ENCODE results near the gene CYREN. TPM values are rescaled to one million over a fixed set of nuclear protein-coding genes. Genes with fewer than 3 reads are reported as not detected.

Gene CYREN
- total RNA-seq, 2 experiments from 2014 or later, result 36.7 to 39.0 TPM

- no peak for DNase-seq
- CTCF ChIA-PET, result interaction anchor here (0.6 to 5.9 kb wide), 4 partner anchors 8 to 522 kb away, joined by 3 to 23 read pairs (median 9); partner anchors contain the start of gene TMEM140
- intact Hi-C loops (cut with micrococcal nuclease), result loop anchor here (1.0 to 5.0 kb wide), 3 partner anchors 8 to 704 kb away; partner anchors contain the start of genes AKR1B1 and TMEM140
- Mint-ChIP-seq H3K27ac (peak overlapping the region; percentile 90), H3K4me3 (no peak overlapping the region), H3K9me3 (peaks cover 23% of the 10 kb centered on the region), H3K27me3 (ENCODE audit: low read depth) (no peaks in the 10 kb centered on the region), H3K36me3 (ENCODE audit: low read depth) (peaks cover 72% of the 10 kb centered on the region), H3K4me1 (ENCODE audit: low read depth) (peaks cover 34% of the 10 kb centered on the region)
Measured at GRCh38 chr7:135160858-135161653, 9.5 kb downstream of the CYREN start.

- intact Hi-C loops (cut with micrococcal nuclease), result loop anchor here (1.0 to 5.0 kb wide), 3 partner anchors 9 to 703 kb away; partner anchors contain the start of genes AKR1B1 and TMEM140
- H3K9me3 Mint-ChIP-seq, result peaks cover 29% of the 10 kb centered on the region
- H3K4me1 Mint-ChIP-seq (ENCODE audit: low read depth), result peaks cover 34% of the 10 kb centered on the region
- DNase-seq, result peak; percentile 34
- H3K27me3 Mint-ChIP-seq (ENCODE audit: low read depth), result no peaks in the 10 kb centered on the region
- H3K27ac Mint-ChIP-seq, result peak overlapping the region; percentile 90
- CTCF ChIA-PET, result interaction anchor here (0.6 to 5.9 kb wide), 4 partner anchors 9 to 521 kb away, joined by 3 to 23 read pairs (median 8); partner anchors contain the start of gene TMEM140
- H3K4me3 Mint-ChIP-seq, result no peak overlapping the region
- H3K36me3 Mint-ChIP-seq (ENCODE audit: low read depth), result peaks cover 74% of the 10 kb centered on the region
Measured at GRCh38 chr7:135160098-135160857, 10.2 kb downstream of the CYREN start.

- Mint-ChIP-seq H3K4me1 (ENCODE audit: low read depth) (peaks cover 37% of the 10 kb centered on the region), H3K4me3 (no peak overlapping the region), H3K27me3 (ENCODE audit: low read depth) (no peaks in the 10 kb centered on the region), H3K36me3 (ENCODE audit: low read depth) (peaks cover 74% of the 10 kb centered on the region), H3K9me3 (peaks cover 37% of the 10 kb centered on the region), H3K27ac (peak overlapping the region; percentile 90)
- intact Hi-C loops (cut with micrococcal nuclease), result loop anchor here (1.0 to 5.0 kb wide), 3 partner anchors 10 to 702 kb away; partner anchors contain the start of genes AKR1B1 and TMEM140
- CTCF ChIA-PET, result interaction anchor here (0.6 to 5.9 kb wide), 4 partner anchors 10 to 173 kb away, joined by 3 to 23 read pairs (median 8); partner anchors contain the start of genes AGBL3 and TMEM140
- no peak for DNase-seq
Measured at GRCh38 chr7:135159359-135160085, 11.0 kb downstream of the CYREN start.

DNA sequence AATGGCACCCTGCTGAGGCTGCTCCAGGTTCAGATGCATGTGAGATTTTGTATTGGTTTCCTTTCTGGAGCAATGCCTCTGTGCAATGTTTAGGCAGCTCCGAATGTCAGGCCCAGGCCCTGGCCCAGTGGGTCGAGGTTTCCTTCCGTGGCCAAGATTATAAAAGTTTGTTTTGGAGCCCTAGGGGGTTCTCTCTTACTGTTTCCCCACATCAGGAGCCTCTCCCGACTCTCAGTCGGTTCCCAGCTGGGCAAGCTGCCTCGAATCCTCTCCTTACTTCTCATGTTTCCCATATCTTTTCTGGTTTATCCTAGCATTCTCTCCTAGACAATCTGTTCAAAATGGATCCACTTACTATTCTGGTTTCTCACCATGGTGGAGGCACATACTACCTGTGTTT, 11.6 kb downstream of the CYREN start:
- no peak overlapping the region for H3K4me3 Mint-ChIP-seq
- H3K27ac Mint-ChIP-seq, result peak overlapping the region; percentile 90
- intact Hi-C loops (cut with micrococcal nuclease), result no loop called here
- peaks cover 41% of the 10 kb centered on the region for H3K4me1 Mint-ChIP-seq (ENCODE audit: low read depth)
- H3K36me3 Mint-ChIP-seq (ENCODE audit: low read depth), result peaks cover 75% of the 10 kb centered on the region
- CTCF ChIA-PET, result interaction anchor here (0.9 to 5.9 kb wide), 2 partner anchors 11 to 173 kb away, joined by 3 to 23 read pairs; partner anchors contain the start of genes AGBL3 and TMEM140
- H3K27me3 Mint-ChIP-seq (ENCODE audit: low read depth), result no peaks in the 10 kb centered on the region
- peaks cover 43% of the 10 kb centered on the region for H3K9me3 Mint-ChIP-seq
- no peak for DNase-seq

DNA sequence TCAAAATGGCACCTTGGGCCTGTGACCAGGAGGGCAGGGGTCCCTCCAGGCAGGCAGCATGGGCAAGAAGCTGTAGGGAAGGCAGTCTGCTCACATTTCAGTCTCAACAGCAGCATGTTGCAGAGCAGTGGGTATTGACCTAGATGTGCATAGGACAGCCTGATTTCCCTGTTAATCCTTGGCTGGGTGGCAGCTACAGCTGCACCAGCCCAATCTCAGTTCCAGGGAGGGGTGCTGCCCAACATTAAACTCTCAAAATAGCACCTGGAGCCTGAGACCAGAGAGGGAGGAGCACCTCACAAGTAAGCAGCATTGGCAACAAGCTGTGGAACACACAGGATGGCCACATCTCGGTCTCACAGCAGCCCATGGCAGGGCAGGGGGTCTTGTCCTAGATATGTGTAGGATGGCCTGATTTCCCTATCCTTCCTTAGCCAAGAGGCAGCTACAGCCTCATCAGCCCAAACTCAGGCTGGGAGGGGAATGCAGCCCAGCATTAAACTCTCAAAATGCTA, 12.3 kb downstream of the CYREN start:
- Mint-ChIP-seq H3K4me3 (no peak overlapping the region), H3K27me3 (ENCODE audit: low read depth) (no peaks in the 10 kb centered on the region), H3K4me1 (ENCODE audit: low read depth) (peaks cover 44% of the 10 kb centered on the region), H3K9me3 (peaks cover 47% of the 10 kb centered on the region), H3K36me3 (ENCODE audit: low read depth) (peaks cover 79% of the 10 kb centered on the region), H3K27ac (no peak overlapping the region)
- CTCF ChIA-PET, result interaction anchor here (5.9 kb wide), 1 partner anchor 10 kb away, joined by 23 read pairs; the partner anchor contains the start of gene TMEM140
- no peak for DNase-seq
- intact Hi-C loops (cut with micrococcal nuclease), result no loop called here

GRCh38 chr7:135156290-135156689, 14.2 kb downstream of the CYREN start:
- H3K27ac Mint-ChIP-seq, result no peak overlapping the region
- H3K4me1 Mint-ChIP-seq (ENCODE audit: low read depth), result peaks cover 41% of the 10 kb centered on the region
- no peaks in the 10 kb centered on the region for H3K27me3 Mint-ChIP-seq (ENCODE audit: low read depth)
- peaks cover 74% of the 10 kb centered on the region for H3K36me3 Mint-ChIP-seq (ENCODE audit: low read depth)
- no peak overlapping the region for H3K4me3 Mint-ChIP-seq
- peaks cover 40% of the 10 kb centered on the region for H3K9me3 Mint-ChIP-seq
- DNase-seq, result no peak
- intact Hi-C loops (cut with micrococcal nuclease), result no loop called here
- CTCF ChIA-PET, result interaction anchor here (0.7 kb wide), 1 partner anchor 724 kb away, joined by 3 read pairs; no protein-coding TSS in a partner anchor

DNA sequence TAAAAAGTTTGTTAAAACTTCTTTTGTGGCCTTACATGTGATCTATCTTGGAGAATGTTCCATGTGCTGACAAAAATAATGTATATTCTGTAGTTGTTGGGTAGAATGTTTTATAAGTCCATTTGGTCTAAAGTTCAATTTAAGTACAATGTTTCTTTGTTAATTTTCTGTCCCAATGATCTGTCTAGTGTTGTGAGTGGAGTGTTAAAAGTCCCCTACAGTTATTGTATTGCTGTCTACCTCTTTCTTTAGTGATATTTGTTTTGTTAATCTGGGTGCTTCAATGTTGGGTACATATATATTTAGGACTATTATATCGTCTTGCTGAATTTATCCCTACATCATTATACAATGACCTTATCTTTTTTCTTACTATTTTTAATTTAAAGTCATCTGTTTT, 15.8 kb downstream of the CYREN start:
- CTCF ChIA-PET, result no interaction called here
- Mint-ChIP-seq H3K36me3 (ENCODE audit: low read depth) (peaks cover 73% of the 10 kb centered on the region), H3K4me1 (ENCODE audit: low read depth) (peaks cover 41% of the 10 kb centered on the region), H3K9me3 (peaks cover 40% of the 10 kb centered on the region), H3K27me3 (ENCODE audit: low read depth) (no peaks in the 10 kb centered on the region), H3K27ac (no peak overlapping the region), H3K4me3 (no peak overlapping the region)
- intact Hi-C loops (cut with micrococcal nuclease), result no loop called here
- no peak for DNase-seq

GRCh38 chr7:135152442-135152841, 18.1 kb downstream of the CYREN start:
- H3K36me3 Mint-ChIP-seq (ENCODE audit: low read depth), result peaks cover 64% of the 10 kb centered on the region
- intact Hi-C loops (cut with micrococcal nuclease), result no loop called here
- no peak overlapping the region for H3K27ac Mint-ChIP-seq
- H3K4me1 Mint-ChIP-seq (ENCODE audit: low read depth), result peaks cover 42% of the 10 kb centered on the region
- peaks cover 40% of the 10 kb centered on the region for H3K9me3 Mint-ChIP-seq
- H3K4me3 Mint-ChIP-seq, result no peak overlapping the region
- CTCF ChIA-PET, result no interaction called here
- DNase-seq, result no peak
- H3K27me3 Mint-ChIP-seq (ENCODE audit: low read depth), result no peaks in the 10 kb centered on the region

DNA sequence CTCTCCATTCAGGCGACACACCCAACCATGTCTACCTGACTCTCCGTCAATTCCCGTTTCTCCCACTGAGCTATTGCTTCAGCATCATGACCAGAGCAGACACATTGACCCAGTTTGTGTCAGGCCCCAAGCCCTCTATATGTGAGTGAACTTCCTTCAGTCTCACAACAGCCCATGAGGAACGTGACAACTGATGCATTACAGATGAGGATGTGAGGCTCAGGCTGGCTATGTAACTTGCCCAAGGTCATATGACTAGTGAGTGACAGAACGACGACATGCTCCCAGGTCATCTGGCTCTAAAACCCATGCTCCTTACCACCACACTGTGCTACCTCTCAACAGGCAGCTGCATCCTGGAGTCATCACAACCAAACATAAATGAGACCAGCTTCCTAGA, 19.0 kb downstream of the CYREN start:
- Mint-ChIP-seq H3K27me3 (ENCODE audit: low read depth) (no peaks in the 10 kb centered on the region), H3K9me3 (peaks cover 33% of the 10 kb centered on the region), H3K27ac (no peak overlapping the region), H3K4me3 (no peak overlapping the region), H3K36me3 (ENCODE audit: low read depth) (peaks cover 55% of the 10 kb centered on the region), H3K4me1 (ENCODE audit: low read depth) (peaks cover 45% of the 10 kb centered on the region)
- CTCF ChIA-PET, result interaction anchor here (9.8 kb wide), 1 partner anchor 18 kb away, joined by 61 read pairs; the partner anchor contains the start of gene CYREN
- intact Hi-C loops (cut with micrococcal nuclease), result no loop called here
- DNase-seq, result no peak

DNA sequence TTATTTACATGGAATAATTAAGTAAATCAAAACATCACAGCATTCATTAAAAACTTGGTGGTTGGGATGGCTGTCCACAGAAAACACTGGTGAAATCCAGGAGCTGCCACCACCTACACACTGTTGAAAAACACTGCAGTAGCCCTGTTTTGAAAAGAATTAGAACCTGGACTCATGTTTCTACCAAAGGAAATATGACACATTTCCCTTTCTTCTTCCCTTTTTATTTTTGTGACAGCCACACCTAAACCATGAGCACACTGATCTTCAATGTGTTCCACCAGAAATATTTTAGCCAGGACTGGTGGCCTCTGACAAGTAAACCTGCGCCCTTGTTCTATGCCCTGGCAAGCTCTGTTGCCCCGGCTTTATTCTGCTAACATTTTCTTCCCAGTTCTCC, 19.4 kb downstream of the CYREN start:
- peaks cover 51% of the 10 kb centered on the region for H3K36me3 Mint-ChIP-seq (ENCODE audit: low read depth)
- H3K27me3 Mint-ChIP-seq (ENCODE audit: low read depth), result no peaks in the 10 kb centered on the region
- no peak for DNase-seq
- H3K4me3 Mint-ChIP-seq, result no peak overlapping the region
- intact Hi-C loops (cut with micrococcal nuclease), result no loop called here
- CTCF ChIA-PET, result interaction anchor here (9.8 kb wide), 1 partner anchor 18 kb away, joined by 61 read pairs; the partner anchor contains the start of gene CYREN
- peaks cover 29% of the 10 kb centered on the region for H3K9me3 Mint-ChIP-seq
- H3K27ac Mint-ChIP-seq, result no peak overlapping the region
- peaks cover 49% of the 10 kb centered on the region for H3K4me1 Mint-ChIP-seq (ENCODE audit: low read depth)

GRCh38 chr7:135150072-135150782, 20.3 kb downstream of the CYREN start:
- no peak for DNase-seq
- CTCF ChIA-PET, result interaction anchor here (9.8 kb wide), 1 partner anchor 19 kb away, joined by 61 read pairs; the partner anchor contains the start of gene CYREN
- Mint-ChIP-seq H3K4me3 (peak overlapping the region; percentile 27), H3K27me3 (ENCODE audit: low read depth) (no peaks in the 10 kb centered on the region), H3K4me1 (ENCODE audit: low read depth) (peaks cover 55% of the 10 kb centered on the region), H3K27ac (no peak overlapping the region), H3K36me3 (ENCODE audit: low read depth) (peaks cover 42% of the 10 kb centered on the region), H3K9me3 (peaks cover 22% of the 10 kb centered on the region)
- intact Hi-C loops (cut with micrococcal nuclease), result no loop called here
